GM21423 (cell line): ENCODE measurements around the gene DOK3.
"Not testable (repeated sequence)": the region's sequence is repeated elsewhere in the genome, so short reads cannot be mapped to it uniquely, and the experiment has no call there.

Source experiments
- ATAC-seq: cut with Tn5 transposase; IDR thresholded peaks from one replicate; pipeline ENCODE4 v1.9.1; 2021; ENCODE audit warnings: mild to moderate bottlenecking, moderate library complexity; ENCODE audit not compliant: unreplicated experiment

DOK3 gene

GRCh38 chr5:177535125-177535524 lies 25.5 kb upstream of the DOK3 start:
- ATAC-seq = no peak

- not testable (repeated sequence) for ATAC-seq
These were observed 24.8 kb upstream of the DOK3 start for GRCh38 chr5:177534433-177534832.

GRCh38 chr5:177531209-177531940 lies 21.7 kb upstream of the DOK3 start:
- ATAC-seq = no peak

GRCh38 chr5:177530638-177531037 lies 21.0 kb upstream of the DOK3 start:
- ATAC-seq = no peak

GRCh38 chr5:177529247-177530203 lies 19.9 kb upstream of the DOK3 start:
- no peak for ATAC-seq

GRCh38 chr5:177528631-177529030 lies 19.0 kb upstream of the DOK3 start:
- ATAC-seq = no peak

- no peak for ATAC-seq
These were observed 18.0 kb upstream of the DOK3 start for GRCh38 chr5:177527595-177527994.

GRCh38 chr5:177526791-177527190 lies 17.2 kb upstream of the DOK3 start:
- ATAC-seq = no peak

- ATAC-seq = no peak
These were observed 16.6 kb upstream of the DOK3 start for GRCh38 chr5:177526191-177526590.

- ATAC-seq = no peak
These were observed 15.5 kb upstream of the DOK3 start for GRCh38 chr5:177524941-177525655.

- no peak for ATAC-seq
These were observed 14.9 kb upstream of the DOK3 start for GRCh38 chr5:177524539-177524900.

GRCh38 chr5:177523711-177524538 lies 14.3 kb upstream of the DOK3 start:
- no peak for ATAC-seq

- no peak for ATAC-seq
These were observed 11.4 kb upstream of the DOK3 start for GRCh38 chr5:177520916-177521513.

- ATAC-seq = no peak
These were observed 10.6 kb upstream of the DOK3 start for GRCh38 chr5:177520271-177520670.

- no peak for ATAC-seq
These were observed 10.0 kb upstream of the DOK3 start for GRCh38 chr5:177519463-177520235.

GRCh38 chr5:177516601-177517568 lies 7.3 kb upstream of the DOK3 start, which contains the start of gene DDX41:
DDX41 (minus strand) TSS chr5:177516961; CDS start chr5:177516945, 16 bp downstream.
- ATAC-seq = peak; percentile 87

- ATAC-seq = no peak
These were observed 6.0 kb upstream of the DOK3 start for GRCh38 chr5:177515580-177515979.

- ATAC-seq = no peak
These were observed 4.9 kb upstream of the DOK3 start for GRCh38 chr5:177514541-177514940.
